ENCODE measurements around the gene LBR.

GRCh38 chr1:225389843-225390242 is 38.0 kb downstream of the LBR start:
- TF ChIP-seq CTCF (IDR thresholded peaks at IDR 0.05; ENCODE audit: insufficient read depth, low read length, poor library complexity, severe bottlenecking) = no peak
- TF ChIP-seq EZH2phosphoT487 (conservative IDR thresholded peaks at IDR 0.05; ENCODE audit: low read length) = no peak
